BE2C (cell line): ENCODE results near the gene PSG1.
"Not testable (repeated sequence)": the region's sequence is repeated elsewhere in the genome, so short reads cannot be mapped to it uniquely, and the experiment has no call there.

Experiments
- DNase-seq: peaks from one replicate; pipeline ENCODE4 v3.0.0-alpha.2; 2020
- H3K27me3 ChIP-seq: fragments of 250-450 bp; sonication (Bioruptor Pico); 2 replicates; pipeline ENCODE4 v1.5.1; 2020; ENCODE audit warnings: mild to moderate bottlenecking
- H3K36me3 ChIP-seq: fragments of 250-450 bp; sonication (Bioruptor Pico); 2 replicates; pipeline ENCODE4 v1.5.1; 2020; ENCODE audit warnings: mild to moderate bottlenecking
- H3K4me1 ChIP-seq: fragments of 250-450 bp; sonication (Bioruptor Pico); 2 replicates; pipeline ENCODE4 v1.5.1; 2020
- H3K4me3 ChIP-seq: 2 replicates; pipeline ENCODE4 v1.5.1; 2011; ENCODE audit warnings: low read depth, low read length
- H3K9me3 ChIP-seq: fragments of 250-450 bp; sonication (Bioruptor Pico); 2 replicates; pipeline ENCODE4 v1.5.1; 2020
- TF ChIP-seq, protein P1 (sequence below): IDR thresholded peaks from 2 replicates; pipeline ENCODE4 v1.5.1; 2012; ENCODE audit warnings: mild to moderate bottlenecking, low read depth, low read length

The PSG1 gene

DNA sequence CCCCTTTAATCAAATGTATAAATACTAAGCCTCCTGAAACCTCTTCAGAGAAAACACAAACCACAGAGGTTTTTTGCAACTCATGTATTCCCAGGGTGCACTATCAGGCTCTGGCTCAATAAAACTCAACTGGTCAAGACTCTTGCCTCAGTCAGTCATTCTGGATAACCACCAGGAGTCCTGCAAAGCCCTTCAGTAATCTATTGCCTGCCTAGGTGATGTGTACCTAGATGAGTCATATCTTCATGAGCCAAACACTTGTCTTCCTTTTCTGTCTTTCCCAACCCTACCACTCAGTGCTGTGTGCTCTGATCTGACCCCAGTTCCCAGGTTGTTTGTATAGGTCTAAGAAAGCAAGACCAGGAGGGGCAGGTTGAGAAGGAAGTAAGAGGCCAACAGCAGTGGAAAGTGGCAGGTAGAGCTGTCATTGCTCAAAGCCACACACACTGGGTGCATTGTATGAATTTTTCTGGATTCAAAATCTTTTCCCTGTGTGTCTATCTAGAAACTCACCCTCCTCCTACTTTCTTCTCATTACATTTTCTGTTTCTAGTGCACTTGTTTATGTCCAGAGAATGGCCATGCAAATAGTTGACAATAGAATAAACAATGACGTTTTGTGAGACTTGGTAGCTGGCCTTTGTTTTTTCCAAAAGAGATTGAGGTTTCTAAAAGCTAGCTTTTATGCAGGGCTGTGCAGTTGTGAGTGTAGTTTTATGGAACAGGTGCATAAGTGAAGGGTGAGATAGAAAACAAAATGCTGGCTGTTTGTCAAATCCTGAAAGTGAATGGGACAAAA is 48.1 kb downstream of the PSG1 start:
- Histone ChIP-seq H3K36me3 (no peaks in the 10 kb centered on the region), H3K9me3 (no peaks in the 10 kb centered on the region), H3K4me1 (no peaks in the 10 kb centered on the region), H3K4me3 (no peak overlapping the region), H3K27me3 (no peaks in the 10 kb centered on the region)
- TF ChIP-seq, protein P1, sequence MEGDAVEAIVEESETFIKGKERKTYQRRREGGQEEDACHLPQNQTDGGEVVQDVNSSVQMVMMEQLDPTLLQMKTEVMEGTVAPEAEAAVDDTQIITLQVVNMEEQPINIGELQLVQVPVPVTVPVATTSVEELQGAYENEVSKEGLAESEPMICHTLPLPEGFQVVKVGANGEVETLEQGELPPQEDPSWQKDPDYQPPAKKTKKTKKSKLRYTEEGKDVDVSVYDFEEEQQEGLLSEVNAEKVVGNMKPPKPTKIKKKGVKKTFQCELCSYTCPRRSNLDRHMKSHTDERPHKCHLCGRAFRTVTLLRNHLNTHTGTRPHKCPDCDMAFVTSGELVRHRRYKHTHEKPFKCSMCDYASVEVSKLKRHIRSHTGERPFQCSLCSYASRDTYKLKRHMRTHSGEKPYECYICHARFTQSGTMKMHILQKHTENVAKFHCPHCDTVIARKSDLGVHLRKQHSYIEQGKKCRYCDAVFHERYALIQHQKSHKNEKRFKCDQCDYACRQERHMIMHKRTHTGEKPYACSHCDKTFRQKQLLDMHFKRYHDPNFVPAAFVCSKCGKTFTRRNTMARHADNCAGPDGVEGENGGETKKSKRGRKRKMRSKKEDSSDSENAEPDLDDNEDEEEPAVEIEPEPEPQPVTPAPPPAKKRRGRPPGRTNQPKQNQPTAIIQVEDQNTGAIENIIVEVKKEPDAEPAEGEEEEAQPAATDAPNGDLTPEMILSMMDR: no peak
- no peak for DNase-seq

DNA sequence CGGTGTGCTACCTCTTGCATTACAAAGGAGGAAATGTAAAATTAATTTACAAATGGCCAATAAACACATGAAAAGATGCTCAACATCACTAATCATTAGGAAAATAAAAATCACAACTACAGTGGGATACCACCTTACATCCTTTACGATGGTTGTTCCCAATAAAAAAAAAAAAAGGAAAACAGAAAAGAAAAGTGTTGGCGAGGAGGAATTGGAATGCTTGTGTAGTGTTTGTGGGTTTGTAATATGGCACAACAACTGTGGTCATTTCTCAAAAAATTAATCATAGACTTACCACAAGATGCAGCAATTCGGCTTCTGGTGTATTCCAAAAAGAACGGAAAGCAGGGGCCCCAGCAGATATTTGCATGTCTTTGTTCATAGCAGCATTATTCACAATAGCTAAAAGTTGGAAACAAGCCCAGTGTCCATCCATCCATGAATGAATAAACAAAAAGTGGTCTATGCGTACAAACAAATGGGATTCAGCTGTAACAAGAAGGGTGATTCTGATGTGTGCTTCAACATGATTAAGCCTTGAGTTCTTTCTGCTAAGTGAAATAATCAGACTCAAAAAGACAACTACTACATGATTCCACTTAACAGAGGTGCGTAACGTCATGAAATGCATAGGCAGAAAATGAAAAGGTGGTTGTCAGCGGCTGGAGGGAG is 58.1 kb downstream of the PSG1 start:
- not testable (repeated sequence) for H3K36me3 ChIP-seq, H3K4me1 ChIP-seq, H3K4me3 ChIP-seq, DNase-seq, H3K27me3 ChIP-seq, H3K9me3 ChIP-seq

DNA sequence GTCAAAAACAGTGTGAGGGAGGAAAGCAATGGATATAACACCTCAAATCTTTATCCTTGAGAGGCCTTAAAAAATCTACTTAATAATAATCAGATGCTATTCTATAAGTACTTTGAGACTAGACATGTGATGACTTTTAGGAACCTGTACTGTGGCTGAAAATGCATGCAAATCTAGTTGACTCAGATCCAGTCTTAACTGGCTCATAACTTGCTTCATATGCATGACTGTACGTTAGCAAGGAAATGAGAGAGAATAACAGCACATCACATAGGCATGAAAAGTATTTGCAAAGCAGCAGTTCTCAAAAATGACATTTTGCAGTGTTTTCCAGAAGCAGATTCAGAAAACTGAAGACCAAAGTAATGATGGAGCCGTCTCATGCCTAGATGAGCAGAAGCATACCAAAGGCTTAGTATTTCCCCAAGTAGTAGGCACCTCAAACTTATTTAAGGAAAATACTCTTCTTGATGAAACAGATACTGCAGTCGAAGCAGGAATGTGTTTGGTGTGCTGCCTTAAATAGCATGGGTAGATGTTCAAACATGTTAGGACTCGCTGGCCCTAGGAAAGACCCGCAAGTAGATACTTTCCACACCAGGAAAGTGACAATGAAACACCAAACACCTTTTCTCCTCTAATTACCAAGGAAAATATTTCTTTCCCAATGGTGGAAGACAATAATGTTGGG is 59.4 kb downstream of the PSG1 start:
- not testable (repeated sequence) for H3K4me1 ChIP-seq, H3K27me3 ChIP-seq, H3K36me3 ChIP-seq, H3K9me3 ChIP-seq, H3K4me3 ChIP-seq, DNase-seq

DNA sequence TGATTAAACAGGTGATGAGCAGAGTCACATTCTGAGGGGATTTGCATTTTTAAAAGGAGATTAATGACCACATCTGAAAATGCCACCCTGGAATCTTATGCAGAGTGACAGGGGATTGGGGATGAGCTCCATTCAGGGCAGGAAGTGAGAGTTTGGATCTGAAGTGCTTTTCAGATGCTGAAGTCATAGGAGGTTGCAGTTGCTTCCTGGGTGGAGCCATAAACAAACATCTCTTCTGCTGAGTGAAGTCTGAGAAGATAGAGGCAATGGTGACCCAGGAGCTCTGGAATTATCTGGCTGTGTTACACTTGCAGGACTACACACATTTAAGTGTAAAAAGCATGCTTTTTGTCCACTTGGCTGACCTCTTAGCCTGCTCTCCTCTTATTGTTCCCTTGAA is 62.6 kb downstream of the PSG1 start:
- TF ChIP-seq, protein P1: no peak
- no peak for DNase-seq
- Histone ChIP-seq H3K36me3 (no peaks in the 10 kb centered on the region), H3K4me1 (no peaks in the 10 kb centered on the region), H3K9me3 (no peaks in the 10 kb centered on the region), H3K4me3 (no peak overlapping the region), H3K27me3 (no peaks in the 10 kb centered on the region)
